ENCODE measurements around the gene PXMP4. TPM values are rescaled to one million over a fixed set of nuclear protein-coding genes. Genes with fewer than 3 reads are reported as not detected.
A peak's percentile ranks its signal among the peaks of the same experiment; 100 is the strongest.

PXMP4 gene
- total RNA-seq, 1 experiment from 2014 or later: 7.5 TPM

DNA sequence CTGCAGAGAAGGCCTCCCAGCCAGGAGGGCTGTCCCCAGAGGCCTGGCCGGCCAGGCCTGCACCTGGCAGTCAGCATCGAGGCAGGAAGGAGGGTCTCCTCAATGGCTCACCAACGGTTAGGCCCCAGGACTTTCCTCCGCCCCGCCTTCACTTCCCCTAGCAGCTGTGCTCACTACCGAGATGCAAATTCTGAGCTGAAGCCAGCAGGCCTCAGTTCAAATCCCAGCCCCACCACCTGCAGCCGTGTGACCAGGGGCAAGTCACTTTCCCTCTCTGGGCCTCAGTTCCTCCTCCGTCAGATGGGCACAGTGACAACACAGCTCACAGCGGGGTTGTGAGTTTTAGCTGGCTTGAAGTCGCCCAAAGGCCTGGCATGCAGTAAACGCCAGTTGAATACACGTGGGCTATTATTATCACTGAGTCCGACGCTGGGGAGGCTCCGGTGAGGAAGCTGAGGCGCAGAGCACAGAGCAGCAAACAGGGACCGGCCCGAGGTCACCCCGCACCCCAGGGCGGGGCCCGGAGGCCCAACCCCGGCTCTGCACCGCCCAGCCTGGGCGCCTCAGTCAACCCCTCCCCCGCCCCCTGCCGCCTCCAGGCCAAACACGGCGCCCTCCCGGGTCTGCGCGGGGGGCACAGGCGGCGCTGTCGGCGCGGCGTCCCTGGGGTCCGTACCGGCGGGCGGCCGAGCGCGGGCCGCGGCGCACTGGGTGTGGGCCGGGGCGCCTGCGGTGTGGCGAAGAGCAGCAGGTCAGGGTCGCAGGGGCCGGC is 34.6 kb downstream of the PXMP4 start:
- peaks cover 21% of the 10 kb centered on the region for H3K4me1 ChIP-seq (ENCODE audit: insufficient read depth, low read length, poor library complexity, severe bottlenecking)
- peak overlapping the region; percentile 58 for H3K4me3 ChIP-seq (ENCODE audit: low read depth, low read length, poor library complexity, severe bottlenecking)
- H3K9me3 ChIP-seq (ENCODE audit: low read depth, low read length, poor library complexity, severe bottlenecking): no peaks in the 10 kb centered on the region
- CTCF ChIA-PET: interaction anchor here (1.3 kb wide), 1 partner anchor 35 kb away, joined by 3 read pairs; no protein-coding TSS in a partner anchor
- no TSS peak for BruUV-seq (replicated peaks)
- H3K27ac ChIP-seq (ENCODE audit: low read depth, low read length, poor library complexity, severe bottlenecking): peak overlapping the region; percentile 79
- TF ChIP-seq, protein P1, sequence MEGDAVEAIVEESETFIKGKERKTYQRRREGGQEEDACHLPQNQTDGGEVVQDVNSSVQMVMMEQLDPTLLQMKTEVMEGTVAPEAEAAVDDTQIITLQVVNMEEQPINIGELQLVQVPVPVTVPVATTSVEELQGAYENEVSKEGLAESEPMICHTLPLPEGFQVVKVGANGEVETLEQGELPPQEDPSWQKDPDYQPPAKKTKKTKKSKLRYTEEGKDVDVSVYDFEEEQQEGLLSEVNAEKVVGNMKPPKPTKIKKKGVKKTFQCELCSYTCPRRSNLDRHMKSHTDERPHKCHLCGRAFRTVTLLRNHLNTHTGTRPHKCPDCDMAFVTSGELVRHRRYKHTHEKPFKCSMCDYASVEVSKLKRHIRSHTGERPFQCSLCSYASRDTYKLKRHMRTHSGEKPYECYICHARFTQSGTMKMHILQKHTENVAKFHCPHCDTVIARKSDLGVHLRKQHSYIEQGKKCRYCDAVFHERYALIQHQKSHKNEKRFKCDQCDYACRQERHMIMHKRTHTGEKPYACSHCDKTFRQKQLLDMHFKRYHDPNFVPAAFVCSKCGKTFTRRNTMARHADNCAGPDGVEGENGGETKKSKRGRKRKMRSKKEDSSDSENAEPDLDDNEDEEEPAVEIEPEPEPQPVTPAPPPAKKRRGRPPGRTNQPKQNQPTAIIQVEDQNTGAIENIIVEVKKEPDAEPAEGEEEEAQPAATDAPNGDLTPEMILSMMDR (conservative IDR thresholded peaks at IDR 0.05; ENCODE audit: low read depth, low read length): no peak
- no peak for TF ChIP-seq EZH2 (IDR thresholded peaks at IDR 0.05; ENCODE audit: borderline replicate concordance, low read depth, low read length, poor library complexity, severe bottlenecking)
- POLR2A ChIA-PET (ENCODE audit: low non-redundant PET): interaction anchor here (0.7 to 1.3 kb wide), 2 partner anchors 13 to 184 kb away, joined by 6 read pairs; no protein-coding TSS in a partner anchor
- peaks cover 8% of the 10 kb centered on the region for H3K36me3 ChIP-seq (ENCODE audit: insufficient read depth, low read length, poor library complexity, severe bottlenecking)
- intact Hi-C loops (cut with micrococcal nuclease; ENCODE audit: unreplicated experiment): no loop called here
- peak; percentile 62 for DNase-seq (ENCODE audit: low spot score)
- no peaks in the 10 kb centered on the region for H3K27me3 ChIP-seq (replicated peaks; ENCODE audit: insufficient read depth, low read depth, low read length, poor library complexity)

DNA sequence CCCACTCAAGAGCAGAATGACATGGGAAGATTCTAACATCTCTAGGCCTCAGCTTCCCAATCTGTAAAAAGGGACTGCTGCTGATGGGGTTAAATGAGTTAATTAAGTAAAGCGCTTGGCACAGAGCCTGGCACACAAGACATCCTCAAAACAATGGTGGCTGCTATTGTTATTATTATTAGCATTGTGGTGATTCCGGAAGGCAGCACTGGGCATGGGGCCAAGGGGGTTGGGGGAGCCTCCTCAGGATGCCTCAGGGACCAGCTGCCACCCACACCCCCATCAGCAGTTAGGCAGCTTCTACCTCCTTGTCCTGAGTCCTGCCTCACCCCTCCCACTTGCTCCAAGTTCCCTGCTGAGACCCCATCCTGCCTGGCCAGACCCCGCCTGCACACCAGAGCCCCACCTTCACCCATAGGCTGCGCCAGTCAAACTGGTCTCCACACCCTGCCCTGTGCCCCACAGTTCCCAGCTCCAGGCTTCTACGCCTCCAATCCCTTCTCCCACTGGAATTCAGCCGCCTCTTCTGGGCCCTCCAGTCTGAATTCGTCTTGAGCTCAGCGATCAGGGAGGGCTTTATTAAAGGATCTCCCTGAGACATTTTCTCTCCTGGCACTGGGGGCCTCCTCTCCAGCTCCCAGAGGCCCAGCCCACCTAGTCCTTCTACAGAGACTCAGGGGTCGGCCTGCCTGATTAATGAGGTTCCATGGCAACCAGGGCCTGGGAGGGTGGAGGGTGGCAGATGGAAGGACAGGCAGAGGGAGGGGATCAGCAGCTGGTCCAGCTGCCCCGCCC is 35.4 kb downstream of the PXMP4 start:
- intact Hi-C loops (cut with micrococcal nuclease; ENCODE audit: unreplicated experiment): no loop called here
- POLR2A ChIA-PET (ENCODE audit: low non-redundant PET): interaction anchor here (0.7 to 1.3 kb wide), 2 partner anchors 12 to 184 kb away, joined by 6 read pairs; no protein-coding TSS in a partner anchor
- H3K27ac ChIP-seq (ENCODE audit: low read depth, low read length, poor library complexity, severe bottlenecking): peak overlapping the region; percentile 79

More for the DNA sequence above, 35.4 kb downstream of the PXMP4 start:
- Histone ChIP-seq H3K9me3 (ENCODE audit: low read depth, low read length, poor library complexity, severe bottlenecking) (no peaks in the 10 kb centered on the region), H3K27me3 (replicated peaks; ENCODE audit: insufficient read depth, low read depth, low read length, poor library complexity) (no peaks in the 10 kb centered on the region), H3K4me1 (ENCODE audit: insufficient read depth, low read length, poor library complexity, severe bottlenecking) (peaks cover 21% of the 10 kb centered on the region), H3K36me3 (ENCODE audit: insufficient read depth, low read length, poor library complexity, severe bottlenecking) (peaks cover 14% of the 10 kb centered on the region), H3K4me3 (ENCODE audit: low read depth, low read length, poor library complexity, severe bottlenecking) (peak overlapping the region; percentile 58)
- CTCF ChIA-PET: interaction anchor here (1.3 kb wide), 1 partner anchor 36 kb away, joined by 3 read pairs; no protein-coding TSS in a partner anchor
- BruUV-seq (replicated peaks): TSS peak; percentile 27
- peak; percentile 85 for DNase-seq (ENCODE audit: low spot score)
- TF ChIP-seq, protein P1 (conservative IDR thresholded peaks at IDR 0.05; ENCODE audit: low read depth, low read length): no peak
- no peak for TF ChIP-seq EZH2 (IDR thresholded peaks at IDR 0.05; ENCODE audit: borderline replicate concordance, low read depth, low read length, poor library complexity, severe bottlenecking)

All from A673 (cell line).